HepG2 (cell line): ENCODE data around the gene ECHS1. TPM values are rescaled to one million over a fixed set of nuclear protein-coding genes. Genes with fewer than 3 reads are reported as not detected.

ENCODE experiments used
- ATAC-seq: fragments of 200-7000 bp; cut with Tn5 transposase; 3 replicates; pipeline ENCODE4 v1.9.1; 2020; ENCODE audit warnings: mild to moderate bottlenecking, moderate library complexity
- BruUV-seq: library from RNA; stranded (reverse); fragments of 400-500 nt; replicated peaks from 2 replicates; lab custom pipeline; 2021; lab: Mats Ljungman, UMichigan
- CTCF ChIA-PET: fragments of 300-600 bp; formaldehyde crosslinking; extraction: SDS; loops from one replicate; lab custom pipeline; 2021; ENCODE audit warnings: low total read pairs, inconsistent platforms, low intra/inter-chr PET ratio; lab: Yijun Ruan, JAX
- POLR2A ChIA-PET: fragments of 350-600 bp; sonication (Branson Sonifier 250); formaldehyde crosslinking; loops from one replicate; lab custom pipeline; 2020; ENCODE audit warnings: antibody characterized with exemption, inconsistent platforms; lab: Yijun Ruan, JAX
- DNase-seq: peaks from one replicate; pipeline ENCODE4 v3.0.0-alpha.2; 2015; ENCODE audit warnings: low spot score
- FAIRE-seq: peaks from 3 replicates; lab custom pipeline; 2011; peaks lifted over from hg19 to GRCh38; lab: Jason Lieb, UNC
- H2AFZ ChIP-seq: one replicate; pipeline ENCODE4 v1.6.1; 2011; ENCODE audit warnings: low read length, inconsistent platforms
- H3K27ac ChIP-seq: fragments of 300-600 bp; 3 replicates; pipeline ENCODE4 v1.8.0; 2011; ENCODE audit warnings: mixed run types, mild to moderate bottlenecking, mixed read lengths, low read length, inconsistent platforms; ENCODE audit not compliant: insufficient read depth; ENCODE audit errors: extremely low read length
- H3K27me3 ChIP-seq, 2 experiments: fragments of 200-600 bp in 1 of 2; 2 replicates in 1 of 2; 3 replicates in 1 of 2; pipeline versions ENCODE4 v1.6.0 to v1.8.0; 2011; ENCODE audit warnings: low read length in 2 of 2, mild to moderate bottlenecking in 2 of 2, moderate library complexity in 2 of 2, inconsistent platforms in 1 of 2; ENCODE audit not compliant: insufficient read depth in 2 of 2, control insufficient read depth in 1 of 2
- H3K36me3 ChIP-seq, 2 experiments: fragments of 200-600 bp in 1 of 2; replicated peaks in 1 of 2; 2 replicates in 1 of 2; 3 replicates in 1 of 2; pipeline versions ENCODE4 v1.5.1 to v1.8.0; 2011; ENCODE audit warnings: low read length in 2 of 2, inconsistent platforms in 1 of 2; ENCODE audit not compliant: insufficient read depth in 2 of 2, control insufficient read depth in 1 of 2
- H3K4me1 ChIP-seq: 2 replicates; pipeline ENCODE4 v1.5.1; 2012; ENCODE audit warnings: low read length, inconsistent platforms; ENCODE audit not compliant: insufficient read depth
- H3K4me2 ChIP-seq: 2 replicates; pipeline ENCODE4 v1.6.0; 2011; ENCODE audit warnings: low read depth, low read length, inconsistent platforms
- H3K4me3 ChIP-seq, 3 experiments: fragments of 200-600 bp in 1 of 3; sonication (generic), shearing (Covaris generic) in 1 of 3; replicated peaks in 1 of 3; 2 replicates each; pipeline ENCODE4 v1.5.1; 2011 to 2016; ENCODE audit warnings: low read length in 3 of 3, inconsistent platforms in 2 of 3, low read depth in 2 of 3, mild to moderate bottlenecking in 2 of 3, control low read depth in 1 of 3, mixed read lengths in 1 of 3; ENCODE audit not compliant: insufficient read depth in 1 of 3
- H3K79me2 ChIP-seq: one replicate; pipeline ENCODE4 v1.6.1; 2011; ENCODE audit warnings: low read length, inconsistent platforms; ENCODE audit not compliant: insufficient read depth
- H3K9ac ChIP-seq: 2 replicates; pipeline ENCODE4 v1.6.0; 2011; ENCODE audit warnings: mild to moderate bottlenecking, low read depth, low read length, inconsistent platforms; ENCODE audit not compliant: insufficient read depth
- H3K9me3 ChIP-seq: 2 replicates; pipeline ENCODE4 v1.5.1; 2012; ENCODE audit warnings: mild to moderate bottlenecking, low read length
- H4K20me1 ChIP-seq: 2 replicates; pipeline ENCODE4 v1.6.0; 2011; ENCODE audit warnings: inconsistent platforms, mild to moderate bottlenecking, low read length, moderate library complexity; ENCODE audit not compliant: insufficient read depth
- CBX5 ChIP-seq: sonication (generic); formaldehyde crosslinking; IDR thresholded peaks from 2 replicates; pipeline ENCODE4 v1.4.0; 2020; ENCODE audit warnings: missing genetic modification reagents, borderline replicate concordance
- DR1 ChIP-seq: sonication (generic); formaldehyde crosslinking; IDR thresholded peaks from 2 replicates; pipeline ENCODE4 v1.8.0; 2021; ENCODE audit warnings: mild to moderate bottlenecking, missing genetic modification reagents, inconsistent platforms
- FLYWCH1 ChIP-seq: sonication (generic); formaldehyde crosslinking; IDR thresholded peaks from 2 replicates; pipeline ENCODE4 v1.8.1; 2023; ENCODE audit warnings: mild to moderate bottlenecking, missing genetic modification reagents
- HOMEZ ChIP-seq: IDR thresholded peaks from 2 replicates; pipeline ENCODE4 v1.6.1; 2016; ENCODE audit warnings: low read depth
- MEIS2 ChIP-seq: sonication (generic); formaldehyde crosslinking; IDR thresholded peaks from 2 replicates; pipeline ENCODE4 v1.9.0; 2021; ENCODE audit warnings: mild to moderate bottlenecking, missing genetic modification reagents
- NCOA2 ChIP-seq: sonication (generic); formaldehyde crosslinking; IDR thresholded peaks from 2 replicates; pipeline ENCODE4 v1.8.0; 2022; ENCODE audit warnings: inconsistent platforms
- NKX3-1 ChIP-seq: sonication (generic); formaldehyde crosslinking; IDR thresholded peaks from 2 replicates; pipeline ENCODE4 v1.5.0; 2020; ENCODE audit warnings: missing genetic modification reagents
- SRSF4 ChIP-seq: fragments of 200-400 bp; formaldehyde crosslinking; IDR thresholded peaks from one replicate; pipeline ENCODE4 v1.6.1; 2018; ENCODE audit warnings: mild to moderate bottlenecking, low read depth, low read length, moderate library complexity; ENCODE audit not compliant: poor library complexity, severe bottlenecking
- TGIF2 ChIP-seq: IDR thresholded peaks from 2 replicates; pipeline ENCODE4 v1.6.1; 2016; ENCODE audit warnings: control low read depth, missing compliant biosample characterization
- WGBS: methylation state at CpG from one replicate; pipeline ENCODE4 v1.1.6; 2017; ENCODE audit warnings: low lambda C conversion rate; 5-methylcytosine and 5-hydroxymethylcytosine counted together
- in situ Hi-C: cut with HindIII; loops from 2 replicates; pipeline ENCODE4 v1.10.0; 2017; ENCODE audit warnings: low pct_unique_long_range_greater_than_20kb; ENCODE audit not compliant: extremely low pct_ligation_motif_present
- intact Hi-C: fragments of 100-400 bp; cut with micrococcal nuclease; formaldehyde crosslinking; loops from one replicate; pipeline ENCODE4 v1.10.0; 2022; ENCODE audit not compliant: unreplicated experiment
- polyA plus RNA-seq, 8 experiments: library from polyadenylated mRNA; depleted of rRNA in 3 of 8; stranded (reverse) in 7 of 8; unstranded in 1 of 8; fragments of >200 nt; fragmentation: Illumina TruSeq in 4 of 8; extraction: Trizol in 4 of 8; gene quantifications; 2 replicates each; pipeline versions ENCODE4 v1.2.1 to v1.2.3, GENCODE V29; 2011 to 2016; ENCODE audit warnings: low read depth in 4 of 8, missing spikeins in 1 of 8, mixed read lengths in 1 of 8; ENCODE audit not compliant: insufficient read depth in 1 of 8
- total RNA-seq, 5 experiments: library from RNA; depleted of rRNA; stranded (reverse); fragments of >200 nt; fragmentation: Illumina TruSeq; extraction: Trizol; gene quantifications; 2 replicates each; pipeline ENCODE4 v1.2.3, GENCODE V29; 2016; ENCODE audit warnings: low read depth in 1 of 5
- TF ChIP-seq, protein P1 (sequence below): sonication (generic); formaldehyde crosslinking; conservative IDR thresholded peaks from 2 replicates; pipeline ENCODE4 v1.8.0; 2022; ENCODE audit warnings: missing genetic modification reagents

Gene ECHS1
- total and polyA plus RNA-seq, 2 of the 13 experiments (the other 11 are each of a cell fraction or from before 2014, with no cell fraction given): 32.7 to 195 TPM

- DNase-seq: no peak
- Histone ChIP-seq H3K4me2 (no peak overlapping the region), H3K79me2 (peaks cover 11% of the 10 kb centered on the region), H2AFZ (no peak overlapping the region), H3K36me3 (0 out of 5 replicates have a peak, but pooled peaks cover 0 to 2% of the 10 kb centered on the region in 2 experiments), H3K4me1 (peaks cover 21% of the 10 kb centered on the region), H4K20me1 (no peaks in the 10 kb centered on the region), H3K27me3 (no peaks in the 10 kb centered on the region; a peak in 1 of 5 replicates), H3K4me3 (no peak overlapping the region), H3K27ac (no peak overlapping the region), H3K9ac (no peak overlapping the region), H3K9me3 (no peaks in the 10 kb centered on the region)
- no TSS peak for BruUV-seq
- no peak for ATAC-seq
- ChIA-PET POLR2A (interaction anchor here (1.1 kb wide), 1 partner anchor 43 kb away, joined by 4 read pairs; the partner anchor contains the start of gene PRAP1), CTCF (no interaction called here)
- intact Hi-C loops: no loop called here
- in situ Hi-C loops: no loop called here
- FAIRE-seq: no peak
- WGBS: 81% methylated on average over 19 of the region's 19 CpGs
- TF ChIP-seq NKX3-1 (CRISPR knock-in tag): no peak
- no peak for TF ChIP-seq FLYWCH1 (CRISPR knock-in tag)
- no peak for TF ChIP-seq CBX5
- TF ChIP-seq DR1 (CRISPR knock-in tag): no peak
- no peak for TF ChIP-seq TGIF2 (CRISPR knock-in tag)
- no peak for TF ChIP-seq HOMEZ (CRISPR knock-in tag)
- TF ChIP-seq NCOA2 (CRISPR knock-in tag): no peak
- TF ChIP-seq, protein P1, sequence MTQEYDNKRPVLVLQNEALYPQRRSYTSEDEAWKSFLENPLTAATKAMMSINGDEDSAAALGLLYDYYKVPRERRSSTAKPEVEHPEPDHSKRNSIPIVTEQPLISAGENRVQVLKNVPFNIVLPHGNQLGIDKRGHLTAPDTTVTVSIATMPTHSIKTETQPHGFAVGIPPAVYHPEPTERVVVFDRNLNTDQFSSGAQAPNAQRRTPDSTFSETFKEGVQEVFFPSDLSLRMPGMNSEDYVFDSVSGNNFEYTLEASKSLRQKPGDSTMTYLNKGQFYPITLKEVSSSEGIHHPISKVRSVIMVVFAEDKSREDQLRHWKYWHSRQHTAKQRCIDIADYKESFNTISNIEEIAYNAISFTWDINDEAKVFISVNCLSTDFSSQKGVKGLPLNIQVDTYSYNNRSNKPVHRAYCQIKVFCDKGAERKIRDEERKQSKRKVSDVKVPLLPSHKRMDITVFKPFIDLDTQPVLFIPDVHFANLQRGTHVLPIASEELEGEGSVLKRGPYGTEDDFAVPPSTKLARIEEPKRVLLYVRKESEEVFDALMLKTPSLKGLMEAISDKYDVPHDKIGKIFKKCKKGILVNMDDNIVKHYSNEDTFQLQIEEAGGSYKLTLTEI (CRISPR knock-in tag): no peak
- no peak for TF ChIP-seq SRSF4
- TF ChIP-seq MEIS2 (CRISPR knock-in tag): no peak
Measured at GRCh38 chr10:133390597-133391248, 17.6 kb upstream of the ECHS1 start.
